ENCODE measurements around the gene P2RY8. TPM values are rescaled to one million over a fixed set of nuclear protein-coding genes. Genes with fewer than 3 reads are reported as not detected.

Gene P2RY8
- total and polyA plus RNA-seq, 10 of the 15 experiments (the other 5 are each of a cell fraction or from before 2014, with no cell fraction given): 2.0 to 64.4 (median 36.5) TPM

- peak overlapping the region; percentile 13; the same call in 1 of the 2 replicates for H3K9ac ChIP-seq (ENCODE audit: control insufficient read depth, insufficient read depth, low read length)
- H3K4me1 ChIP-seq (ENCODE audit: control insufficient read depth, insufficient read depth, low read length): peaks cover 21% of the 10 kb centered on the region
- H4K20me1 ChIP-seq (ENCODE audit: control insufficient read depth, insufficient read depth): no peaks in the 10 kb centered on the region
- FAIRE-seq (no peak), ATAC-seq (no peak), DNase-seq (ENCODE audit: low read depth, low spot score) (no peak)
- no peaks in the 10 kb centered on the region for H3K27me3 ChIP-seq (replicated peaks in 1 of 2; ENCODE audit: control insufficient read depth in 2 of 2, insufficient read depth in 2 of 2, low read length in 1 of 2)
- H2AFZ ChIP-seq (ENCODE audit: control insufficient read depth, low read depth, low read length): no peak overlapping the region
- in situ Hi-C loops (cut with MboI) (no loop called here), intact Hi-C loops (cut with micrococcal nuclease; ENCODE audit: unreplicated experiment) (no loop called here)
- BruUV-seq (replicated peaks): no TSS peak
- H3K79me2 ChIP-seq (ENCODE audit: control insufficient read depth, insufficient read depth, low read length): peaks cover 74% of the 10 kb centered on the region
- no peak overlapping the region for H3K4me3 ChIP-seq
- TF ChIP-seq NR2C2 (IDR thresholded peaks at IDR 0.05; ENCODE audit: borderline replicate concordance, control insufficient read depth, insufficient read length, low read depth): no peak
- TF ChIP-seq SKIL (IDR thresholded peaks at IDR 0.05; ENCODE audit: low read depth, poor library complexity, severe bottlenecking): no peak
- TF ChIP-seq JUNB (IDR thresholded peaks at IDR 0.05): peak; percentile 43
- TF ChIP-seq SPI1 (IDR thresholded peaks at IDR 0.05; ENCODE audit: borderline replicate concordance, insufficient read depth, low read depth, low read length): peak; percentile 44
- TF ChIP-seq POLR2AphosphoS5 (IDR thresholded peaks at IDR 0.05; ENCODE audit: low read length): peak; percentile 16; the same call in 1 of the 2 replicates
- no peak for TF ChIP-seq SREBF2 (IDR thresholded peaks at IDR 0.05; ENCODE audit: low read length)
- TF ChIP-seq ZZZ3 (IDR thresholded peaks at IDR 0.05; ENCODE audit: control insufficient read depth, insufficient read length, low read depth): no peak
- no peak for TF ChIP-seq MYB (IDR thresholded peaks at IDR 0.05; ENCODE audit: borderline replicate concordance, low read depth, low read length)
- ChIA-PET CTCF (no interaction called here), SMC1A (ENCODE audit: uncharacterized antibody, unreplicated experiment) (no interaction called here), RAD21 (ENCODE audit: unreplicated experiment) (no interaction called here), POLR2A (no interaction called here)
- peak overlapping the region; percentile 45 for H3K27ac ChIP-seq (ENCODE audit: control insufficient read depth, insufficient read depth)
- H3K9me3 ChIP-seq (replicated peaks; ENCODE audit: control insufficient read depth, insufficient read depth, low read length): no peaks in the 10 kb centered on the region
- H3K4me2 ChIP-seq (ENCODE audit: control insufficient read depth, insufficient read depth): peak overlapping the region; percentile 31
- peaks cover 4 to 10% of the 10 kb centered on the region in 2 experiments for H3K36me3 ChIP-seq (ENCODE audit: control insufficient read depth in 2 of 2, insufficient read depth in 2 of 2, low read length in 1 of 2)
- under 1% methylated on average over 5 of the region's 5 CpGs for WGBS (ENCODE audit: insufficient coverage, insufficient replicate concordance, low lambda C conversion rate, missing lambda C conversion rate)
These were observed 8.1 kb downstream of the P2RY8 start for GRCh38 chrX:1528884-1529203.
